WERI-Rb-1 (cell line): Measurements from ENCODE around the gene PATJ.
"Not testable (repeated sequence)": the region's sequence is repeated elsewhere in the genome, so short reads cannot be mapped to it uniquely, and the experiment has no call there.

ENCODE experiments used
- DNase-seq: peaks from one replicate; pipeline ENCODE4 v3.0.0-alpha.2; 2020
- H3K27ac ChIP-seq: fragments of 250-450 bp; sonication (Bioruptor Pico); 2 replicates; pipeline ENCODE4 v1.5.1; 2020; ENCODE audit warnings: mild to moderate bottlenecking, moderate library complexity
- H3K27me3 ChIP-seq: fragments of 250-450 bp; sonication (Bioruptor Pico); 2 replicates; pipeline ENCODE4 v1.5.1; 2021; ENCODE audit warnings: mild to moderate bottlenecking, low read depth, moderate library complexity; ENCODE audit not compliant: insufficient read depth, severe bottlenecking
- H3K36me3 ChIP-seq: fragments of 250-450 bp; sonication (Bioruptor Pico); 2 replicates; pipeline ENCODE4 v1.5.1; 2020; ENCODE audit warnings: mild to moderate bottlenecking, moderate library complexity
- H3K4me3 ChIP-seq: 2 replicates; pipeline ENCODE4 v1.5.1; 2011; ENCODE audit warnings: low read depth, mild to moderate bottlenecking, control low read depth, low read length
- H3K9me3 ChIP-seq: fragments of 250-450 bp; sonication (Bioruptor Pico); 2 replicates; pipeline ENCODE4 v1.5.1; 2021; ENCODE audit warnings: mild to moderate bottlenecking, moderate library complexity; ENCODE audit not compliant: severe bottlenecking
- TF ChIP-seq, protein P1 (sequence below): IDR thresholded peaks from 2 replicates; pipeline ENCODE4 v1.5.1; 2011; ENCODE audit warnings: low read depth, mild to moderate bottlenecking, control low read depth, inconsistent platforms, low read length

The PATJ gene

DNA sequence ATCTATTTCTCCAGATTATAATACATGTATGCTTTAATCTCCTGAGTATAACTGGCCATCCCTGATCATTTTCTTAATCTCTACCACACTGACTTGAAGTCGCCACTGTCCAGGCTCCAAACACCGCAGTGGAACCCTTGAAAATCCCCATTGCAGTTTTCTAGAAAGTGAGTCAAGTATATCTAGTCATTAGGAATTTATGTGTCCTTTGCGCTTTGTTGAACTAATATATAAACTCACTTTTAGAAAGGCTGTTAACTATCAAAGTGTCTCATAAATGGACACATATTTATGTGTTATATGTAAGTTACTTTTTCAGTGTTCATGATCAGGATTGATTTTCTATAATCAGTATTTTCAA is 211.5 kb downstream of the PATJ start:
- Histone ChIP-seq H3K4me3 (no peak overlapping the region), H3K27ac (no peak overlapping the region), H3K27me3 (no peaks in the 10 kb centered on the region), H3K36me3 (no peaks in the 10 kb centered on the region), H3K9me3 (no peaks in the 10 kb centered on the region)
- no peak for DNase-seq
- TF ChIP-seq, protein P1, sequence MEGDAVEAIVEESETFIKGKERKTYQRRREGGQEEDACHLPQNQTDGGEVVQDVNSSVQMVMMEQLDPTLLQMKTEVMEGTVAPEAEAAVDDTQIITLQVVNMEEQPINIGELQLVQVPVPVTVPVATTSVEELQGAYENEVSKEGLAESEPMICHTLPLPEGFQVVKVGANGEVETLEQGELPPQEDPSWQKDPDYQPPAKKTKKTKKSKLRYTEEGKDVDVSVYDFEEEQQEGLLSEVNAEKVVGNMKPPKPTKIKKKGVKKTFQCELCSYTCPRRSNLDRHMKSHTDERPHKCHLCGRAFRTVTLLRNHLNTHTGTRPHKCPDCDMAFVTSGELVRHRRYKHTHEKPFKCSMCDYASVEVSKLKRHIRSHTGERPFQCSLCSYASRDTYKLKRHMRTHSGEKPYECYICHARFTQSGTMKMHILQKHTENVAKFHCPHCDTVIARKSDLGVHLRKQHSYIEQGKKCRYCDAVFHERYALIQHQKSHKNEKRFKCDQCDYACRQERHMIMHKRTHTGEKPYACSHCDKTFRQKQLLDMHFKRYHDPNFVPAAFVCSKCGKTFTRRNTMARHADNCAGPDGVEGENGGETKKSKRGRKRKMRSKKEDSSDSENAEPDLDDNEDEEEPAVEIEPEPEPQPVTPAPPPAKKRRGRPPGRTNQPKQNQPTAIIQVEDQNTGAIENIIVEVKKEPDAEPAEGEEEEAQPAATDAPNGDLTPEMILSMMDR, result no peak

DNA sequence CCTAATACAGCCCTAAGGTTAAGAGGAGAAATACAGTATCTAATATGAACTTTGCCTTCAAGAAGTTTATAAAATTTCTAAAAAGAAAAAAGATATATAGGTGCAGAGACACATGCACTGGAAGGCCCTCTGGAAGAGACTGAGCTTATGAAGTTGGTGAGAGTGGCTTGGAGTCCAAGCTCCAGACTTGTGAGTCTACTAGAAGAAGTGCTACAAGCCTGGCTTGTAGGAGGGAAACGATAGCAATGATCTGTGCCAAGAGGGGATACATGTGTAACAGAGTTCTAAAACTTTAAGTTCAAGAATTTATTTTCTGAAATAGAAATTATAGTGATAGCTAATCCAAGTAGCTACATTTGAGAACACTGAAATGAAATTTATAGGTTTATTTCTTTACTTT is 213.0 kb downstream of the PATJ start:
- H3K27me3 ChIP-seq, result no peaks in the 10 kb centered on the region
- TF ChIP-seq, protein P1, result no peak
- no peak for DNase-seq
- H3K4me3 ChIP-seq, result no peak overlapping the region
- no peak overlapping the region for H3K27ac ChIP-seq
- no peaks in the 10 kb centered on the region for H3K9me3 ChIP-seq
- H3K36me3 ChIP-seq, result no peaks in the 10 kb centered on the region

DNA sequence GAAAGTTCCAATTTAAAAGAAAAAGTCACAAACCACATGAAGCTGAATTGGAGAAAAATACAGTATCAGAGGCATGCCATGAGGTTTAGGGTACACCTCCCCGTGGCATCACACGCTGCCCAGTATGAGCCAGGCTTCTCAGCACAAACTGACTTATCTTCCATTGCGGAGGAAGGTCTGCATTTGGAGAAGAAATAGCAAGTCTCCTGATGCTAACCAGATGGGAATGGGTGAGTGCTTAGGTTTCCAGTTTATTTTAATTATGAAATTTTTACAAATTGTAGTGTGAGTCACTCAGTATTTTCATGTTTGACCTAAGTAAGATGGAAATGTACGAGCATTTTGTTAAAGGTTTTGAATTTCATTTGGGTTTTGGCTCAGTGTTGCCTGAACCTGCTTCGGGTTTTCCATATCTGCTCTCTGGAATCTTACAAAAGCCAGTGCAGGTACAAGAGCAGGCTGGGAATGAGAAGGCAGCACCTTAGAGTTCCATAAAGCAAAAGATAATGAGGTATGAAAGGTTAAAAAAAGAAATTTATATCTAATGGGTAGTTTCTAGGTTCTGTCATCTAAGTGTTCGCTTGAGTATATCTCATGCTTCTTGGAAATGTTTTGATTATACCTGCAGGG is 213.9 kb downstream of the PATJ start:
- H3K4me3 ChIP-seq, result no peak overlapping the region
- no peaks in the 10 kb centered on the region for H3K9me3 ChIP-seq
- DNase-seq, result no peak
- no peak overlapping the region for H3K27ac ChIP-seq
- H3K36me3 ChIP-seq, result no peaks in the 10 kb centered on the region
- H3K27me3 ChIP-seq, result no peaks in the 10 kb centered on the region
- TF ChIP-seq, protein P1, result no peak

DNA sequence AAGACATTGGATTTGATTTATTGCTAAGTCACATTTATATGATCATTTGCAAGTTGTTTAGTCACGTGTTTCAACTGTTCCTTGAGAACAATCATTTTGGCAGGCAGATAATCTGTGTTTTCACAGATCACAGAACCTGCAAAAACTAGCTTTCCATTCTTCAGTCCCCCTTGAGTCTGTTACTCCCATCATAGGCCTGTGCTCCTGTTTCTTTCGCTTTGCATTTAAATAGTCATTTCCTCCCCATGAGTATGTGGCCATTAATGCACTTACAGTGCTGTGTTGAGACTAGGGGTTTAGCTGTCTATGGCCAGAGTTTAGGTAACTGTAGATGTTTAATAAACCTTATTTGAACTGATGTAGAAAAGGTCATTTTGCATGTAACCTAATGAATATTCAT is 214.5 kb downstream of the PATJ start:
- Histone ChIP-seq H3K4me3 (no peak overlapping the region), H3K36me3 (no peaks in the 10 kb centered on the region), H3K27me3 (no peaks in the 10 kb centered on the region), H3K27ac (no peak overlapping the region), H3K9me3 (no peaks in the 10 kb centered on the region)
- TF ChIP-seq, protein P1, result no peak
- no peak for DNase-seq

DNA sequence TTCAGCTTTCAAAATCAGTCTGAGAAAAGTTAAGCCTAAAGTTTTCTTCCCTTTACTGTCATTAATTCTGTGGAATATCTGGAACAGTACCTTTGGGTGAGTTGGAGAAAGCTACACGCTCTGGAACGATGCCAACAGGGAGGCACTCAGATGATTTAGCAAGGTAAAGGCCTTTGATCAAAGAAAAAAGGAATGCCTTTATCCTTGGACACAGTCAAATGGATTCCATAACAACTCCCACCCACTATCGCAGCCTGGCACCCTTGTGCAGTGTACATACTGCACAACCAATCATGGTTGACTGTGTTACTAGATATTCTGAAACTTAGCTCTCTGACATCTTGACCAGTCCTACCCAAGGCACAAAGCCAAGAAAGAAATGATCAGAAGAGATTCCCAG is 218.7 kb downstream of the PATJ start:
- Histone ChIP-seq H3K36me3 (no peaks in the 10 kb centered on the region), H3K4me3 (no peak overlapping the region), H3K9me3 (no peaks in the 10 kb centered on the region), H3K27ac (no peak overlapping the region), H3K27me3 (no peaks in the 10 kb centered on the region)
- TF ChIP-seq, protein P1, result no peak
- no peak for DNase-seq

DNA sequence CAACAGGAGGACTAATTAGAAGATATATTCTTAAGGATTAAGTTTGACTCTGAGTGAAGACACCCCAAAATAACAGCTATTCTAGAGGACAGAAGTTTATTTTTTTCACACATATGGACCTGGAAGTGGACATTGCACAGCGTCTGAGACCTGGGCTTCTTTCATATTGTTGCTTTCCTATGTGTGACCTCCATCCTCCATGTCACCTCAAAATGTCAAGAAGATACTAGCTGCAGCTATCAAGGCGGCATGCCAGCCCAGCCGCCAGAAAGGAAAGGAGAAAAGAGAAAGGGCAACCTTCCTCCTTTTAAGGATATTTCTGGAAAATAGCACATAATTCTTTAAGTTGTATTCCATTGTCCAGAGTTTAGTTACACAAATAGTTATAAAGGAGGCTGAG is 220.4 kb downstream of the PATJ start:
- TF ChIP-seq, protein P1, result no peak
- Histone ChIP-seq H3K36me3 (no peaks in the 10 kb centered on the region), H3K4me3 (no peak overlapping the region), H3K27me3 (no peaks in the 10 kb centered on the region), H3K9me3 (no peaks in the 10 kb centered on the region), H3K27ac (no peak overlapping the region)
- DNase-seq, result no peak

DNA sequence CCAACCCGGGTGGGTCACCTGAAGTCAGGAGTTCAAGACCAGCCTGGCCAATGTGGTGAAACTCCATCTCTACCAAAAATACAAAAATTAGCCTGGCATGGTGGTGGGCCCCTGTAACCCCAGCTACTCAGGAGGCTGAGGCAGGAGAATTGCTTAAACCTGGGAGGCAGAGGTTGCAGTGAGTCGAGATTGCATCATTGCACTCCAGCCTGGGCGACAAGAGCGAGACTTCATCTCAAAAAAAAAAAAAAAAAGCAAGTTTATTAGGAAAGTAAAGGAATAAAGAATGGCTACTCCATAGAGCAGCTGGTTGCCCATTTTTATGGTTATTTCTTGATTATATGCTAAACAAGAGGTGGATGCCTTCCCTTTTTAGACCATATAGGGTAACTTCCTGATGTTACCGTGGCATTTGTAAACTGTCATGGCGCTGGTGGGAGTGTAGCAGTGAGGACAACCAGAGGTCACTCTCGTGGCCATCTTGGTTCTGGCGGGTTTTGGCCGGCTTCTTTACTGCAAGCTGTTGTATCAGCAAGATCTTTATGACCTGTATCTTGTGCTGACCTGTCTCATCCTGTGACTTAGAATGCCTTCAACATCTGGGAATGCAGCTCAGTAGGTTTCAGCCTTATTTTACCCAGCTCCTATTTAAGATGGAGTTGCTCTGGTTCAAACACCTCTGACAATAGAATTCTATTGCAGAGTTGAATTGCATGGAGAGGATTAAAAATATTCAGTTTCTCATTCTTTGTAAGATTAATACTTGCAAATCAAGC is 224.4 kb downstream of the PATJ start:
- H3K9me3 ChIP-seq, H3K27ac ChIP-seq, H3K27me3 ChIP-seq, DNase-seq, H3K4me3 ChIP-seq, H3K36me3 ChIP-seq: not testable (repeated sequence)
